Stimulated activated naive CD4-positive, alpha-beta T cell (primary cell): ENCODE measurements around the gene SPSB3.
"Not testable (repeated sequence)": the region's sequence is repeated elsewhere in the genome, so short reads cannot be mapped to it uniquely, and the experiment has no call there.

ENCODE experiments used
- DNase-seq, 6 experiments: peaks; one replicate each; lab custom pipeline; 2025; lab: John Stamatoyannopoulos, UW

The SPSB3 gene

GRCh38 chr16:1816396-1817275 lies 34.3 kb upstream of the SPSB3 start:
- no peak for DNase-seq

- DNase-seq: no peak
These were observed 33.1 kb upstream of the SPSB3 start for GRCh38 chr16:1815461-1815860.

- peak; percentile 23 to 52 (median 42) for DNase-seq
These were observed 30.4 kb upstream of the SPSB3 start for GRCh38 chr16:1812732-1813163.

- no peak for DNase-seq
These were observed 28.2 kb upstream of the SPSB3 start for GRCh38 chr16:1810536-1810935.

- DNase-seq: no peak
These were observed 27.7 kb upstream of the SPSB3 start for GRCh38 chr16:1810106-1810505.

GRCh38 chr16:1809281-1809801 lies 27.0 kb upstream of the SPSB3 start:
- DNase-seq: no peak

- DNase-seq: no peak
These were observed 26.3 kb upstream of the SPSB3 start for GRCh38 chr16:1808691-1809090.

GRCh38 chr16:1807626-1808025 lies 25.3 kb upstream of the SPSB3 start:
- no peak for DNase-seq

GRCh38 chr16:1800701-1801100 lies 18.3 kb upstream of the SPSB3 start:
- DNase-seq: no peak

GRCh38 chr16:1799263-1799662 lies 16.9 kb upstream of the SPSB3 start:
- DNase-seq: not testable (repeated sequence)

GRCh38 chr16:1794908-1795666 lies 12.7 kb upstream of the SPSB3 start:
- no peak for DNase-seq

GRCh38 chr16:1794221-1794871 lies 12.0 kb upstream of the SPSB3 start:
- no peak for DNase-seq

GRCh38 chr16:1793578-1794220 lies 11.3 kb upstream of the SPSB3 start, which contains the start of gene IGFALS:
Gene IGFALS (minus strand): TSS chr16:1793705. CDS start chr16:1793652, 53 bp downstream.
- DNase-seq: no peak

- no peak for DNase-seq
These were observed 10.6 kb upstream of the SPSB3 start for GRCh38 chr16:1792836-1793577.

GRCh38 chr16:1791943-1792812 lies 9.8 kb upstream of the SPSB3 start:
- DNase-seq: no peak

GRCh38 chr16:1791256-1791942 lies 9.0 kb upstream of the SPSB3 start:
- no peak for DNase-seq

- DNase-seq: no peak
These were observed 8.4 kb upstream of the SPSB3 start for GRCh38 chr16:1790611-1791255.

- DNase-seq: no peak
These were observed 7.9 kb upstream of the SPSB3 start for GRCh38 chr16:1790261-1790610.

- no peak for DNase-seq
These were observed 7.3 kb upstream of the SPSB3 start for GRCh38 chr16:1789643-1790045.
